ENCODE results near the gene PTPRM.

DNA sequence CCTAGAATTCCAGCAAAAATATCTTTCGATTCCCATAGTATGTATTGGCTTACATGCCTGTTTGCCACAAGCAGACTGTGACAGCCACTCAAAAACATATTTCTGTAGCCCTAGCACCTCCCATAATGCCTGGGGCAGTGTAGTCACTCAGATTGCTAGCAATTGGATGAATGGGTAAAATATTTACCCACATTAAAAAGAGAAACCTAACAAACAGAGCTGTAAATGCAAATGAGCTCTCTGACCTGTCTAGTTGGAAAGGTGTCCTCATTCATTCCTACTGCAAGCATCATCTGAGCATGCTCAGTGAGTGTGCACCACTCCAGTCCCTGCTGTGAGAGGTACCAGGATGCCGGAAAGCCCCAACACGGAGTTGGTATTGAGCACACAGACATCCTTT, 808.1 kb downstream of the PTPRM start:
- TF ChIP-seq, protein P1, sequence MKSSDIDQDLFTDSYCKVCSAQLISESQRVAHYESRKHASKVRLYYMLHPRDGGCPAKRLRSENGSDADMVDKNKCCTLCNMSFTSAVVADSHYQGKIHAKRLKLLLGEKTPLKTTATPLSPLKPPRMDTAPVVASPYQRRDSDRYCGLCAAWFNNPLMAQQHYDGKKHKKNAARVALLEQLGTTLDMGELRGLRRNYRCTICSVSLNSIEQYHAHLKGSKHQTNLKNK (CRISPR knock-in tag; IDR thresholded peaks at IDR 0.05) = no peak
- TF ChIP-seq, protein P2, sequence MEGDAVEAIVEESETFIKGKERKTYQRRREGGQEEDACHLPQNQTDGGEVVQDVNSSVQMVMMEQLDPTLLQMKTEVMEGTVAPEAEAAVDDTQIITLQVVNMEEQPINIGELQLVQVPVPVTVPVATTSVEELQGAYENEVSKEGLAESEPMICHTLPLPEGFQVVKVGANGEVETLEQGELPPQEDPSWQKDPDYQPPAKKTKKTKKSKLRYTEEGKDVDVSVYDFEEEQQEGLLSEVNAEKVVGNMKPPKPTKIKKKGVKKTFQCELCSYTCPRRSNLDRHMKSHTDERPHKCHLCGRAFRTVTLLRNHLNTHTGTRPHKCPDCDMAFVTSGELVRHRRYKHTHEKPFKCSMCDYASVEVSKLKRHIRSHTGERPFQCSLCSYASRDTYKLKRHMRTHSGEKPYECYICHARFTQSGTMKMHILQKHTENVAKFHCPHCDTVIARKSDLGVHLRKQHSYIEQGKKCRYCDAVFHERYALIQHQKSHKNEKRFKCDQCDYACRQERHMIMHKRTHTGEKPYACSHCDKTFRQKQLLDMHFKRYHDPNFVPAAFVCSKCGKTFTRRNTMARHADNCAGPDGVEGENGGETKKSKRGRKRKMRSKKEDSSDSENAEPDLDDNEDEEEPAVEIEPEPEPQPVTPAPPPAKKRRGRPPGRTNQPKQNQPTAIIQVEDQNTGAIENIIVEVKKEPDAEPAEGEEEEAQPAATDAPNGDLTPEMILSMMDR (IDR thresholded peaks at IDR 0.05) = no peak
- TF ChIP-seq KAT7 (CRISPR knock-in tag; IDR thresholded peaks at IDR 0.05; ENCODE audit: borderline replicate concordance) (no peak), SP1 (CRISPR knock-in tag; conservative IDR thresholded peaks at IDR 0.05) (no peak), NFE2L1 (CRISPR knock-in tag; IDR thresholded peaks at IDR 0.05) (no peak)
- TF ChIP-seq, protein P3, sequence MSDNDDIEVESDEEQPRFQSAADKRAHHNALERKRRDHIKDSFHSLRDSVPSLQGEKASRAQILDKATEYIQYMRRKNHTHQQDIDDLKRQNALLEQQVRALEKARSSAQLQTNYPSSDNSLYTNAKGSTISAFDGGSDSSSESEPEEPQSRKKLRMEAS (CRISPR knock-in tag; IDR thresholded peaks at IDR 0.05) = no peak
